OCI-LY7 (cell line): ENCODE data around the gene KHDC4.

Source experiments
- EZH2phosphoT487 ChIP-seq: fragments of 200-600 bp; sonication (generic); IDR thresholded peaks from 2 replicates; pipeline ENCODE4 v1.6.1; 2018; ENCODE audit warnings: low read depth, borderline replicate concordance, mild to moderate bottlenecking, mixed run types, antibody characterized with exemption, low read length, moderate library complexity, mixed read lengths
- TF ChIP-seq, protein P1 (sequence below): fragments of 200-600 bp; sonication (generic); conservative IDR thresholded peaks from 2 replicates; pipeline ENCODE4 v1.5.1; 2014; ENCODE audit warnings: mild to moderate bottlenecking, antibody characterized with exemption, low read length, moderate library complexity, mixed read lengths

DNA sequence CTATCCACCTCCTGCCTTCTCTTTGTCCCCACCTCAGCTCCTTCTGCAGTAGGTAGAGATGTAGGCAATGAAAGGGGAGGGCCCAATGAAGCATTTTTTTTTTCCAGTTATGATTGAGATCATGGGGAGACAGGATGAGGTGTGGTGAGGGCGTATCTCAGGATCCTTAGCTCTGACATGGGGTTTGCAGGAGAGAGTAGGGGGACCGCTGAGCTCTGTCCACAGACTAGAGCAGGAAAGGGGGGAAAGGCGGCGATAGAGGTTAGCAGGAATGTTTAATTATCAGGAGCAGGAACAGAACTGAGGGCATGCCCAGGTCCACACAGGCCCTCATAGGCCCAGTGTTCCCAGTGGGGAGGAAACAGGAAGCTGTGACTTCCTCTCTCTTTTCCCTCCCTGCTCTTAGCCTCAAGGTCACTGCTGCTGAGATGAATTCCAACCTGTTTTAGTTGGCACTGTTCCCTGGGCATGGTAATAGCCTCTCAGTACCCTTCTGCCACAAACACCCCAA, 6.3 kb upstream of the KHDC4 start:
- TF ChIP-seq, protein P1, sequence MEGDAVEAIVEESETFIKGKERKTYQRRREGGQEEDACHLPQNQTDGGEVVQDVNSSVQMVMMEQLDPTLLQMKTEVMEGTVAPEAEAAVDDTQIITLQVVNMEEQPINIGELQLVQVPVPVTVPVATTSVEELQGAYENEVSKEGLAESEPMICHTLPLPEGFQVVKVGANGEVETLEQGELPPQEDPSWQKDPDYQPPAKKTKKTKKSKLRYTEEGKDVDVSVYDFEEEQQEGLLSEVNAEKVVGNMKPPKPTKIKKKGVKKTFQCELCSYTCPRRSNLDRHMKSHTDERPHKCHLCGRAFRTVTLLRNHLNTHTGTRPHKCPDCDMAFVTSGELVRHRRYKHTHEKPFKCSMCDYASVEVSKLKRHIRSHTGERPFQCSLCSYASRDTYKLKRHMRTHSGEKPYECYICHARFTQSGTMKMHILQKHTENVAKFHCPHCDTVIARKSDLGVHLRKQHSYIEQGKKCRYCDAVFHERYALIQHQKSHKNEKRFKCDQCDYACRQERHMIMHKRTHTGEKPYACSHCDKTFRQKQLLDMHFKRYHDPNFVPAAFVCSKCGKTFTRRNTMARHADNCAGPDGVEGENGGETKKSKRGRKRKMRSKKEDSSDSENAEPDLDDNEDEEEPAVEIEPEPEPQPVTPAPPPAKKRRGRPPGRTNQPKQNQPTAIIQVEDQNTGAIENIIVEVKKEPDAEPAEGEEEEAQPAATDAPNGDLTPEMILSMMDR: no peak
- no peak for TF ChIP-seq EZH2phosphoT487
